GM18511 (cell line): Measurements from ENCODE around the gene KRTAP10-3.
"Not testable (repeated sequence)": the region's sequence is repeated elsewhere in the genome, so short reads cannot be mapped to it uniquely, and the experiment has no call there.

Experiments
- ATAC-seq: cut with Tn5 transposase; IDR thresholded peaks from one replicate; pipeline ENCODE4 v1.9.1; 2021; ENCODE audit warnings: mild to moderate bottlenecking, moderate library complexity; ENCODE audit not compliant: unreplicated experiment

Gene KRTAP10-3

DNA sequence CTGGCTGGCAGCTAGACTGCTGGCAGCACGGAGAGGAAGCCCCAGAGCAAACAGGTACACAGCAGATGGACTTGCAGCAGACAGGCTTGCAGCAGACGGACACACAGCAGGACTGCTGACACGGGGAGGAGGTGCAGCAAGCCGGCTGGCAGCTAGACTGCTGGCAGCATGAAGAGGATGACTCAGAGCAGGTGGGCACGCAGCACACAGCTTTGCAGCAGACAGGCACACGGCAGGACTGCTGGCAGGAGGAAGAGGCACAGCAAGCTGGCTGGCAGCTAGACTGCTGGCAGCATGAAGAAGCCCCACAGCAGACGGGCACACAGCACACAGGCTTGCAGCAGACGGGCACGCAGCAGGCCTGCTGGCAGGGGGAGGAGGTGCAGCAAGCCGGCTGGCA lies 7.8 kb downstream of the KRTAP10-3 start:
- ATAC-seq = no peak

DNA sequence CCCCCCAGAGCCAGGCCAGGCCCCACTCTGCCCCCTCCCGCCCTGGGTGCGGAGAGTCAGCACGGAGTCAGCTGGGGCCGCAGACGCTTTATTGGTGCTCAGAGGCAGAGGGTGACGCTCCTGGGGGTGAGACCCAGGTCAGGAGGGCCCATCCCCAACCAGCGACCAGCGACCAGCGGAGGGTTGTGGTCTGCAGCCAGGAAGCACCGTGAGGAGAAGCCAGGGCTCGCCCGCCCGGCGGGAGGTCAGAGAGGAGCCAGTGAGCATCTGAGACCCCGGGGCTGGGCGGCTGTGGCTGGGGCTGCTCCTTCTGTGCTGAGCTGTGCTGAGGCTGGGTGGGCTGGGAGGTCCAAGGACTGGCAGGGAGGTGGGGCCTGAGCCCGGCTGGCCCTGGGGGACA lies 8.3 kb downstream of the KRTAP10-3 start:
- ATAC-seq = not testable (repeated sequence)

DNA sequence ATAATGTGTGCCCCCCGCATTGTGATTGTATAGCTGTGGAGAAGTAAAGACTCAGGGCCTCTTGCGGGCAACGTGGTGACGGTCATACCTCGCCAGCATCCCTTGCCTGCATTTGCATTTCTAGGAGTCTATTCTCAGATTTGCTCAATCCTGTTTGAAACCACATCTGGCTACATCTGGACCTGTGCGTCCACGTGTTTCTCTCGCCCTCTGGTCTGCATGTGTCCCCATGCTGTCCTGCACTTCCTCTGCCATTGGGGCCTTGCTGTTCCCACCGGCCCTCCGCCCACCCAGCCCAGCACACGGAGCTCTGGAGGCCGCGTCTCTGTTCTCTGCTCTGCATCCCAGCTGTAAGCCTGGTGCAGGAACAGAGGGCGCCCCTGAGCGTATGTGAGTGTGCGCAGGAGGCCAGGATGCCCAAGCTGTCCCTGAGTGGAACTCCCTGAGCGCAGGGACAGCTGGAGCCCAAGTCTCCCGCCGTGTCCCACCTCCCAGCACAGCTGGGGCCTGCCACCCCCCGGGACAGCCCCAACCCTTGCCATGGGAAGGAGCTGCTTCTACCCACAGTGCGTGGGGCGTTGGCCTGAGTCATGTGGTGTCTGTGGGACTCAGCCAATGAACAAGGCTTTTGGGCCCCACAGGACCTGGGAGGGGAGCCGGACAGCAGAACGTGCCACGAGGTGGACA lies 8.9 kb downstream of the KRTAP10-3 start:
- no peak for ATAC-seq

DNA sequence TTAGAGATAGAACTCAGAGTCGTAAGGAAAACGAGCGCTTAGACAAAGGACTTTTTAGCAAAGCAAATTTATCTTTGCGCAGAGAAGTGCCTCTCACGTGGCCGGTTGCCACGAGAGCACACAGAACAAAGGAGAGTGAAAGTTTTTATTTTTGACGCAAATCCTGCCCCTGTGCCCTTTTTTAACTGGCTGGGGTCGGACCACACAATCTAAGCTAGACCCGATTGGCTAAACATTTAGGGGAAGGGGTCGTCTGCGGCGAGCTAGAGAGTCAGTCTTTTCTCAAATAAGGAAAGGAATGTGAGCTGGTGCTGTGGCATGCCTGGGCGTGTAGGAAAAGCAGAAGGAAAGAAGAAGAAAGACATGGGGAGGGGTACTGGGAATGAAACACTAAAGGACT lies 9.7 kb downstream of the KRTAP10-3 start:
- no peak for ATAC-seq

DNA sequence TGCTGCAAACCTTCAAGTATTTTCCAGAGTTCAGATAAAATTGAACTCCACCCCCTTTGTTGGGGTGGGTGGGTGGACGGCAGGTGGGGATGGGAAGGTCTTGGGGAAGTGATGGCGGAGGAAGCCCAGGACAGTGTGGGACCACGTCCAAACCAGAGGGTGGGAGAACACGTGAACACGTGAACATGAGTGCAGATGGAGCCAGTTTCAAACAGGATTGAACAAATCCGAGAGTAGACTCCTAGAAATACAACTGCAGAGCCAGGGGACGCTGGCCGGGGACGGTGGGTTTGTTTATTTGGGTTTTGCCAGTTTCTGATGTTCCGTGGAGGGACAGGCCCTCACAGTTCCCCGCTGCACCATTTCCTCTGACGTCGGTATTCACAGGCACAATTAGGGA lies 10.2 kb downstream of the KRTAP10-3 start:
- no peak for ATAC-seq

DNA sequence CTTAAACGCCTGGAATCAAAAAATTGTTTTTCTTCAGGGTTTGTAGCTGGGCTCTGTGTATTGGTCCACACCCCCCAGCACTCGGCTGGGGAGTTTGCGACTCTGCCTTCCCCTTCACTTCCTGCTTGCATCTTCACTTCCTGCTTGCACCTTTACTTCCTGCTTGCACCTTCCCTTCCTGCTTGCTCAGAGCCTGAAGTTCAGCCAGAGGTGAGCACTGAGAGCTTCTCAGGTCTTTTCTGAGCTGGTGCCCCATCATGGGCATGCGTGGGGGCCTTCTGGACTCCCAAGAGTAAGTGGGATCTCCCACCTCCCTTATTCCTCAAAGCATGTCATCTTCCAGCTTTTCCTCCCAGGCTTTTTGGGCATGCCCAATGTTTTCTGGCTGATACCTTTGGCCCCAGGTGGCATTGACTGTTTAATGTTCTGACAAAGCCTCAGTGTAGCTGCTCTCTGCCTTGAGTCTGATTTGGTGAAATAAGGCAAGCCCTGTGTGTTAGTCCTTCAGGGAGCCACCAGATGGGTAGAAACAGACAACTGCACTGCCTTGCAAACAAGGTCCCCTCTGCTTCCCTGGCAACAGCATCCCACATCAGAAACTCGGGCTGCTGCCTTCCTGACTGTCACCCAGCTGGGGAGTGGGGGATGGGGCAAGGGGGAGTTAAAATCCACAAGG lies 10.8 kb downstream of the KRTAP10-3 start:
- ATAC-seq = no peak

DNA sequence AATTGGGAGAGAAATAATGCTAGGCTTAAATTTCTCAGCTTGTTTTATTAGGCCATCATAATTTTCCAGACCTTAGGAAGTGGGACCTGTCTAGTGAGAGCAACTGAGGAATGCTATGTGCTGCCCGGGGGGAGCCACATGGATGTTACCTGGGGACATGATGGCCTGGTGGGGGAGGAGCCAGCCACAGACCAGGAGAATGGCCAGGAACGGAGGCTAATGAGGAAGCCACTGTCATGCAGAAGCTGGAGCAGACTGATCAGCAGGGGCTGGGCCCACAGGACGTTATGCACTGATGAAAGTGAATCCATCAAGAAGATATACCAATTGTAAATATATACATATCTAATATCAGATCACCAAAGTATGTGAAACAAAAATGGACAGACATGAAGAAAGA lies 14.0 kb downstream of the KRTAP10-3 start:
- ATAC-seq = no peak

DNA sequence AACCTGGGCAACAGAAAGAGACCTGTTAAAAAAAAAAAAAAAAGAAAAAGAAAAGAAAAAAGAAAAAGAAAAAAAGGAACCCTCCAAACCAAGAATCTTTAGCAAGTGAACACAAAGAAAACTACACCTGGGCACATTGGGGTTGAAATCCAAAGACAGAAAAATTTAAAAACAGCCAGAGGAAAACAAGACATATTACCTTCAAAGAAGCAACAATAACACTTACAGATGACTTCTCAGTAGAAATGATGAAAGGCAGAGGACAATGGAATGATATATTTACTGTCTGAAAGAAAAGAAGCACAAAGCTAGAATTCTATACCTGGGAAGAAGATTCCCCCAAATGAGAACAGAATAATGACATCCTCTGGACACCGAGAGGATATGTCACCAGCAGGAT lies 15.9 kb downstream of the KRTAP10-3 start:
- no peak for ATAC-seq

DNA sequence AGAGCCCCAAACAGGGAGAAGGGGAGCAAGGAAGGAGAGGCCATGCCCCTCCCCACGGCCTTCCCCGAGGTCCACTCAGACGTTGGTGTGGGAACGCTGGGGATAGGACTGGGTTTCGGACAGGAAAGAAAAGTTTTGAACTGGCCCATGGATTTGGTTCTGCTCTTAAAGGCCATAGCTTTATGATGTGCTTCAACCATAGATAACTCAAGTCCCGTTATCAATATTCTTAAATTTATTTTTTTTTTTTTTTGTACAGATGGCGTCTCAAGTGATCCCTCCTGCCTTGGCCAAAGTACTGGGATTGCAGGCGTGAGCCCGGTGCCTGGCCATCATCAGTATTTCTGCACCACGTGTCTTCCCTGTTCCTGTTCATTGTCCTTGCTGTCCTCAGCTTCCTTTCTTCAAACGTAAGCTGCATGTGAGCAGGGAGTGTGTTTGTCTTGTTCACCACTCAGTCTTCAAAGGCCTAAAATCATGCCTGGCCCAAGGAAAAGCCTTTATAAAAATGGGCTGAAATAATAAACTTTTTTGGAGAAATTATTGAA lies 17.8 kb downstream of the KRTAP10-3 start:
- ATAC-seq = no peak

DNA sequence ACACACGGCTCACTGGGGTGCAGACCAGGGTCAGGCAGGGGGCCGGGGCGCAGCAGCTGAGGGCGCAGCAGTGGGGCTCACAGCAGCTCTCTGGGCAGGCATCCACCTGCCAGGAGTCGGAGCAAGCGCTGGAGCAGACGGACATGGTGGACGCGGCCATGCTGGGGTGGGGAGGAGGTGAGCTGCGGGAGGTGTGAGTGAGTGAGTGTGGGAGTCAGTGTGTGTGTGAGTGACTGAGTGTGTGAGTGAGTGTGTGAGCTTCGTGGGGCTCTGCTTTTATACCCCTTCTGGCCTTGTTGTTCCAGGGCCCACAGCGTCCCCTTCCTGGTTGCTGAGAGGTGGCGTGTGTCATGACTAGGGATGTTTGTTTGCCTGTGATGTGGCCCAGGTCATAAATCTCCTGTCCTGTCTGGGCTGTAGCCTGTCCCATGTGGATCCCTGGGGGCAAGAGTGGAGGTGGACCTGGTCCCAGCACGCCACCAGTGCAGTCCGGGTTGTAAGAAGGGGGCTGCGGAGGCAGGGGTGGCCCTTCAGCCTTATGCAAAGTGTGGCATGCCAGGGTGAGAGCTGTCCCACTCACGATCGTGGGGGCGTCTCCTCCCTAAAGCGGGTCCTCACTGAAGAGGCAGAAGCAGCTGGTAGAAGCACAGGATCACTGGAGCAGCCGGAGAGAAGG lies 18.5 kb downstream of the KRTAP10-3 start, which contains the start of gene KRTAP10-1:
TSS of gene KRTAP10-1 (minus strand) at position 205 of the 676 bp plus-strand sequence. CDS start at position 160, 45 bp downstream.
- ATAC-seq = no peak

DNA sequence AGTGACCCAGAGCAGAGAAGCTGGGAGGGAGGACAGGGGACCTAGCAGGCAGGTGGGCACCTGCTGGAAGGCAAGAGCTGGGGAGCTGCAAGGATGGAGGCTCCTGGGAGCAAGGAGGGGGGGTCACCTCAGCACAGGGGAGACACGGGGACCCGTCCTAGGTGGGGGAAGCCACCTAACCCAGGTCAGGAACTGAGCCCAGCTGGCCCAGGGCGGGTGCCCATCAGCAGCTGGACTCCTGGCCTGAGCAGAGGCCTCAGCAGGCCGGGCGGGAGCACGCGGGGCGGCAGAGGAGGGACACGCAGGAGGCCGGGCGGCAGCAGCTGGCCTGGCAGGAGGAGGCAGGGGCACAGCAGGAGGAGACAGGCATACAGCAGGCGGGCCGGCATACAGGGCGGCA lies 19.5 kb downstream of the KRTAP10-3 start:
- ATAC-seq = no peak

DNA sequence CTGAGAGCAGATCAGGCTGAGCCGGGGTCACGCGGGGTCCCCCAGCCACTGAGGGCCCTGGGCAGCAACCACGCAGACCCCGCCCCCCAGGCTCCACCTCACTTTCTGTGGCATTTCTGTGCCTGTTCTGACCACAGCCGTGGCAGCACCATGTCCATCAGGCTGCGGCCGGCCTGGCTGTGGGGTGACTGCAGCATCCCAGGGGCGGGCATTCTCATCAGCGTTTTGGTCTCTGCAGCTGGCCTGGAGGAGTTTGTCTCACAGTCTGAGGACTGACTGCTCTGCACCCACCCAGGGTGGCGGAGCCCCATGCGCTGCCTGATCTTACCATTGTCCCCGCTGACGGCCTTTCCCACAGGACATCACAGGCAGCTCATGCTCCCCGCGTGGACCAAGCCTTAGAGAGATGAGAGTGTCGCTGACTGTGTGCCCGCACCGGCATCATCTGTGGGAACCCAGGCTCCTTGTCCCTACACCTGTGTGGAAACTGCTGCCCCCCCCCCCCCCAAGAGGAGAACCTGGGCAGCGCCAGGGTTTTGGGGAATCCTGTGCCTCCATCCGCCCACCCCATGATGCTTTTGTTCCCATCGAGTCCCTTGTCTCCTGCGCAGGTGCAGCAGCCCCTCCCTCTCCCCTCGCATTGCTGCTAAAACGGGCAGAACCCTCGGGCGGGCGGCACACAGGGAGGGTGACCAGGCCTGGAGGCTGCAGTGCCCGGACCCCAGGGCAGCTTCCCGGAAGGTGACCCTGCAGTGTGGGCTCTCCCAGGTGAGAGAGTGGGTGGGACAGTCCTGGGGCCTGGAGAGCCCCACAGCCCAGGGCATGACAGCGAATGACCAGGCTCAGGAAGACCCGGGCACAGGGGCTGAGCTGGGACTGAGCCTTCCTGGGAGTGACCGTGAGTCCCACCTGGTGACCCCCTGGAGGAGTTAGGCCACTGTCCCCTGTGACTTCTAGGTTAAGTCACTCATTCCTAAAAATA lies 20.4 kb downstream of the KRTAP10-3 start:
- no peak for ATAC-seq

DNA sequence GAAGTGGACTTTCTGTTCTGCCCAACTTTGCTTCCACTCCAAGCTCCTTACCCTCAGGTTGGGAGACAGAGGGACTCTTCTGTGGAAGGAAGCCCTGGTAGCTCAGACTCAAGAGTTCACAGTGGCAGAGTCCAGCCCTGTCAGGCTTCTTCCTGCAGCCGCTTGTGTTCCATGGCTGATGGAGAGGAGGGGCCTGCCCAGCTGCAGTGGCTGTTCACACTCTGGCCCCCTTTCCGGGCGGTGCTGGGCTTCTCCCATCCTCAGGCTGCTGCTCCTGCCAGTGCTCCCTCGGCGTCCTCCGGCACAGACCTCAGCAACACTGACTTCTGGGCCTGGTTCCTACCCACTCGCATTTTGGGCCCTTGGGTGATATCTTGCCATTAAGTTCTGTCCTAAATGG lies 22.6 kb downstream of the KRTAP10-3 start:
- ATAC-seq = no peak

DNA sequence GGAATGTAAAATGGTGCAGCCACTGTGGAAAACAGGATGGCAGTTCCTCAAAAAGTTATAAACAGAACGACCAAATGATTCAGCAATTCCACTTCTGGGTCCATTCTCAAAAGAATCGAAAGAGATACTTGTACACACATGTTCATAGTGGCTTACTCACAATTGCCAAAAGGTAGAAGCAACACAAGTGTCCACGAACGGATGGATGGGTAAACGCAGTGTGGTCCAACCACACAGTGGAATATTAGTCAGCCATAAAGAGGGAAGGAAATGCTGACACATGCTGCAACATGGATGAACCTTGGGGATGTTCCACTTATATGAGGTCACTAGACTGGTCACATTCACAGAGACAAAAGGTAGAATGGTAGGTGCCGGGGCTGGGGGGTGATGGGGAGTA lies 23.9 kb downstream of the KRTAP10-3 start:
- no peak for ATAC-seq

DNA sequence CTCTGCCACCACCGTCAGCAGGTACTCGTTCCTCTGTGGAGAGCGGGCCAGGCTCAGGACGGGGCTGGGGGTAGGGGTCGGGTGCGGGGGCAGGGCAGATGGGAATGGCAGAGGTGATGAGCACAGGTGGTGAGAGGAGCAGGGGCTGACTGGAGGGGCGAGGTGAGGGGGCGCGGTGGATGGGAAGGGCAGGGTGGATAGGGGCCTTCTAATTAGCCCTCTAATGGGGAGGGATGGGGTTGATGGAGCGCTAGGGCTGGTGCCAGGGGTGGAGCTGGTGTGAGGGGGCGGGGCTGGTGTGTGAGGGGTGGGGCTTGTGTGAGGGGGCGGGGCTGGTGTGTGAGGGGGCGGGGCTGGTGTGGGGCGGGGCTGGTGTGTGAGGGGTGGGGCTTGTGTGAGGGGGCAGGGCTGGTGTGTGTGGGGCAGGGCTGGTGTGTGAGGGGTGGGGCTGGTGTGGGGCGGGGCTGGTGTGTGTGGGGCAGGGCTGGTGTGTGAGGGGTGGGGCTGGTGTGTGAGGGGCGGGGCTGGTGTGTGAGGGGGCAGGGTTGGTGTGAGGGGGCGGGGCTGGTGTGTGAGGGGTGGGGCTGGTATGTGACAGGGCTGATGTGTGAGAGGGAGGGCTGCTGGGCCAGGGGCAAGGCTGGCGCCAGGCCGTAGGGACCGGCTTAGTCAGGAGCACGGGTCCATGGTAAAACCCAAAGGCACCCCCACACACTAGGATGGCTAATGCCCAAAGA lies 24.5 kb downstream of the KRTAP10-3 start:
- no peak for ATAC-seq

DNA sequence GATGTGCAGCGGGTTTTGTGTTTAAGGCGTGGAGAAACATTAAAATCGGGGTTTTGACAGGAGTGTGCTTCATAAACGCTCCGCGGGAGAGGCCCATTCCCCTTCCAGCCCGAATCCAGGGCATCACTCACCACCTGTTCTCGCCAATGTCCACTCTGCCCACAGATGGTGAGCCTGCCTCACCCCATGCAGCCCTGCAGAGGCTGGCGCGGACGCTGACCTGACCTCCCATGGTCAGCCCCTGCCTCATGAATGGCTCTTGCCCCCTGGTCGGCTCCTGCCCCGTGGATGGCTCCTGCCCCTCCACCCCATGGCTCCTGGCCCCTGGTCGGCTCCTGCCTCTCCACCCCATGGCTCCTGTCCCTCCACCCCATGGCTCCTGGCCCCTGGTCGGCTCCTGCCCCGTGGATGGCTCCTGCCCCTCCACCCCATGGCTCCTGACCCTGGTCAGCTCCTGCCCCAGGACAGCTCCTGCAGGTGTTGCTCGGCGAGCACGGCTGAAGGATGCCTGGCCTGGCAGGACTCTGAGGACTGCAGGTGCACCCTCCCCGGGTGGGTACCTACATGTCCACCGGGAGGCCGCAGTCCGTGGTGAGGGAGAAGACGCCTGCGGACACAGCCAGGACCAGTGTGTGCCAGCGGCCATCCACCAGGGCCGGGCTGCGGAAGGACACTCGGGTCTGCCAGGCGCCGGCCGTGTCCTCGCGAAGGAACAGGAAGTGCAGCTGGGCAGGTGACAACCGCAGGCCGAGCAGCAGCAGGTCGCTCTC lies 25.3 kb downstream of the KRTAP10-3 start:
- no peak for ATAC-seq

DNA sequence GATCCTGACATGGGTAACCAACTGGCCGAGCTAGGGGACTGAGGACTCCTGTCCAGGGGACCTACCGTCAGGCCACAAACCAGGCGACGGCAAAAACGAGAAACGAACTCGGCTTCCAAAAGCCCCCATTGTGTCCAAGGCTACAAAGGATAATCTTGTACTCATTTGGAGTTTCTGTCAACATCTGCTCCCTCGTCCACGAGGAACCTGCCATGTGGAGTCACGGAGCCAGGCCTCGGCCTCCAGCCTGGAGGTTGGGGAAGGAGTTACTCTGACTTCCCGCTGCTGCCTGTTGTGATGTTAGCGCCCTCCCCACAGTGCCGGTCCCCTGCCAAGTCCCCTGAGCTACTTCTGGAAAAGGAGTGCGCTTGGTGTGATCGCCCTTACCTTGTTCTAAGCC lies 25.9 kb downstream of the KRTAP10-3 start:
- no peak for ATAC-seq

DNA sequence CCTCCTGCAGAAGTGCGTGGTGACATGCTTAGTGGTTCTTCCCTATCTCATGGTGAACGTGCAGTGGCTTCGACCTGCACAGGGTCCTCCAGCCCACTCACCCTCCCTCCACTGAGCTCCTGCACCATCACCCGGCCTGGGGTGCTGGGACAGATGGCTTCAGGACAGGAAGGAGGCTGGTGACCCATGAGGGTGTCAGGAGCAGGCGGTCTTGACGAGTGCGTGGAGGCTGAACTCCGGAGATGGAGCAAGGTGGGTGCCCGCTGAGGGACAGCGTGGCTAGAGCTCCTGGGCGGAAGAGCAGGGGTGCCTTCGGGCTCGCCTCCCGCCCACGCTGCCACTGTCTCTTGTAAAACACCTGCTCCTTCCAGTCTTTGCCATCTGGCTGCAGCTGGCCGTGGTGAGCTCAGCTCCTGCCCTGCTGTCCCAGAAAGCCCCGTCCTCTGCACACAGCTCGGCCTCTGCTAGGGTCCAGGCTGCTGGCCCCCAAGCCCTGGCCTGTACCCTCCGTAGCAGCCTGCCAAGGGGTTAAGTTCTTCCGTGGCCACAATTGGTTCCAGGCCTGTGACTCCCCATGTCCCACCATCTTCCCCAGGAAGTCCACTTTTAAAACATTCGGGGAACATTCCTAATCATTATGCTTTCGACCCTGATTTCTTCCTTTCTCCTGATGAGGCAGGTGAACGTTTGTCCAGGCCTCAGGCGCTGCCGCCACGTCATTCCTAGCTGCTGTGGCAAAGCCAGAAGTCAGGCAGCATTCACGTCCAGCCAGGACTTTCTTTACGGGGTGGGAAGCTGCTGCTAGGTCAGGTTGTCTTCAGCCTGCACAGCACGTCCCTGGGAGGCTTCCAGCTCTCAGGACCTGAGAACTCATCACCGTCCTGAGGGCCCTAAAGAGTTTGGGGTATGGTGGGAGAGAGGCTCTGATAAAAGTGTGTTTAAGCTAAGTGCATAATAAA lies 26.7 kb downstream of the KRTAP10-3 start:
- ATAC-seq = no peak
